Frontal cortex (tissue), 4 donors: Measurements from ENCODE around the gene ADARB2. TPM values are rescaled to one million over a fixed set of nuclear protein-coding genes. Genes with fewer than 3 reads are reported as not detected.
"Not testable (repeated sequence)": the region's sequence is repeated elsewhere in the genome, so short reads cannot be mapped to it uniquely, and the experiment has no call there.

ENCODE experiments used
- DNase-seq, 2 donors: peaks; one replicate each; pipeline ENCODE4 v3.0.0; 2012; ENCODE audit warnings: low spot score in 2 of 2
- FAIRE-seq: peaks from 2 replicates; lab custom pipeline; 2012; peaks lifted over from hg19 to GRCh38; lab: Jason Lieb, UNC
- total RNA-seq: library from RNA; depleted of rRNA; stranded (reverse); fragments of >200 nt; gene quantifications from one replicate; pipeline ENCODE4 v1.2.3, GENCODE V29; 2014
- donor health status: control.
- donor health status: control.
- donor health status: control.

ADARB2 gene
- total RNA-seq, 1 donor from 2014 or later = 3.3 TPM

DNA sequence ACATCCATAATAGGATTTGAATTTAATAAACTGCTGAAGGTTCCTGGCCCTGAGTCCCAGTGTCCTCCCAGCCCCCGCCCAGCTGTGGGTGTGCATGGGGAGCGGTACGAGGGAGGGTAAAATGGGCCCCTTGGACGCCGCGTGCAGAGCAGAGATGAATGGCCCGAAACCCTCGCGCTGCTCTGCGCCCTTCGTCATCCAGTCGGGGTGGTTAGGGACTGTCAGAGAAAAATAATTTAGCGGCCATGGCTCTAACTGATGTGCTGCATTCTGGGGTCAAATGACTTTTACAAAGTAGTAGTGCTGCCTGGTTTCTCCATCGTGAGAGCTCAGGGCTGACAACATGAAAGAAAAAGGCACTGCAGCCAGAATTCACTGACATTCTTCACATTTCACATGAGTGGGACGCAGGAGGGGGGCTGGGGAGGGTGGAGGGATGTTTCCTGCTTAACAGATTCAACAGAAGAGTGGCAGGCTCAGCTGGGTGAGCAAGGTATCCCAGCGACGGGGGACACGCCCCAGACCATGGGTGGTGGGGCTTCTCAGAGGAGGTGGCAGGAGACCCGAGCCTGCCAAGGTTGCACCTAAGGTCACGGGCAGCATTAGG, 376.7 kb downstream of the ADARB2 start:
- no peak for DNase-seq
- no peak for FAIRE-seq

DNA sequence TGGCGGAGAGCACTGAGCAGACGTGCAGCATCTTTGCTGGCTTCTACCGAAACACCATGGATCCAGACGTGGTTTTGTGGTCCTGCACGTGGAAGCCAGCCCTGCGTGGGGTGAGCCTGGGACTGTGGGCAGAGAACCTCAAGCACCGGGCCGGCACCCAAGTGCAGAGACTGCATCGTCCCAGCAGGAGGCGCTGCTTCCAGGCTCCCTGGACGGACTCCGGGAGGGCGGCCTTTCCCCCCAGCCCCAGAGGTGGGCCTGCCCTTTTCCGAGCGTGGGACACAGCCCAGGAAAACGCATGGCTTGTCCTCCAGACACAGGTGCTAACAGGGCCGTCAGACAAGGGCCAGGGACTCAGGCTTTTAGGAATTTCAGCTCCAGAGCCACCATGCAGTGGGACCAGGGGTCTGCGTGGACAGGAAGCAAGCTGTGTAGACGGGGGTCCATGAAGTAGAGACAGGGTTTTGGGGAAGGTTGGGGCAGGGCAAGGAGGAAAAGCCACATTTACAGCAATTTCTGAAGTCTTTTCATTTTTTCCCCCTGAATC, 377.2 kb downstream of the ADARB2 start:
- DNase-seq (no peak), FAIRE-seq (no peak)

DNA sequence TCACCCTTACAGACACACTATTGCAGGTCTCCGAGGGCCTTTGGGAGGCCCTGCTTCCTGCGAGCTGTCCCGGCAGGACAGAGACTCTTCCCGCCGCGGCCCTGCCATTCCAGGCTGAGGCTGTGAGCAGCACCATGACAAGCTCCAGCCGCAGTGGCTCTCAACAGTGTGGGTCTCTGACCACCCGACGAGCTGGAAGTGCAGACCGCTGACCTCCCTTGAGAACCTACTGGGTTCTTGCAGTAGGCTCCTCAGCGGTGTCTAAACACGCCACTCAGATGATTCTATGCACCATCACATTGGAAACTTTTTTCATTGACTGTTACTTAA, 377.7 kb downstream of the ADARB2 start:
- no peak for DNase-seq
- FAIRE-seq = no peak

DNA sequence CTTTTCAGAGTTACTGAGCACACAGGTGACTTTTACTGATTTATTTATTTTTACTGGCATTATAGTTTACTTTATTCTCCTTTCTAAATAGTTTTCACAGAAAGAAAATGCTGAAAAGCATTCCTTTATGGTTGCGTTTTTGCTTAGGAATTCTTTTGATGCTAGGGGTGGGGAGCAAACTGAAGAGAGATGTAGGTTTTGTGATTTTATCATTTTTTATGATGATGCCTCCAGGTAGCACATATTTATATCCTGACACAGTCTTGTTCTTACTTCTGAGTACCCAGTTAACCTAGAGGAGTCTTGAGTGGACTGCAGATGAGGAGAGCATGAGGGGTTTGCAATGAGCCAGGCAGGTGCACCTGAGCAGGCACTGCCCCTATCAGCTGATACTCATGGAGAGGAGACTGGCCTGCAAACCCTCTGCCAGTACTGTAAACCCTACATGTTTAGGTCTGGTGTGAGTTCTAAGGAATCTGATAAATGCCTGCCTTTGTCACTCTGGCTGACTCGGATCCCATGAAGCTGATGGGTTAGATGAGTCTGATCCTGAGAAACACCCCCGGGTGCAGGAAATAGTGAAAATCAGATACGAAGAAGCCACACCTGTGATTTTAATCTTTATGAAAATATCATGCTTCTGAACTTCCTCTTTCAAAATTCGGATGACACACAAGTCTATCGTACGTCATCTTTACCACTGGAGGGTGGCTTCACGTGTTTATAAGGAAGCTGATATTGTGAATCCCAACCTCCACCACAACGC, 378.3 kb downstream of the ADARB2 start:
- DNase-seq = no peak
- no peak for FAIRE-seq

DNA sequence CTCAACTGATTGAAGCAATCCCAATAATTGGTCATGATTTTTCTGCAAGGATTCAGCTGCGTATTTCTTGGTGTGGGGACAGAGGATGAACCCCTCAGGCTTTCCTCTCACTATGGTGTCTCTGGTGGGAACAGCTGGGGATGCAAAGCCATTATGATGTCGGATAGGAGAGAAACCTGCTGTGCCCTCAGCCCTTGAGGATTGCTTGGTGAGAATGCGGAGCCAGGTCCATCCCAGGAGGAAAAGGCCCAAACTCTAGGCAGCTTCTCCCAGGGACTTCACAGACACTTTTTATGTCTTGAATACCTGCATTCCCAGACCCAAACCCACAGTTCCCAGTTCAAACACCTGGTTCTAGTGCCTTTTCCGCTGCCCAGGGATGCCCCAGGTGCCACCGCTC, 379.2 kb downstream of the ADARB2 start:
- DNase-seq (no peak), FAIRE-seq (no peak)

DNA sequence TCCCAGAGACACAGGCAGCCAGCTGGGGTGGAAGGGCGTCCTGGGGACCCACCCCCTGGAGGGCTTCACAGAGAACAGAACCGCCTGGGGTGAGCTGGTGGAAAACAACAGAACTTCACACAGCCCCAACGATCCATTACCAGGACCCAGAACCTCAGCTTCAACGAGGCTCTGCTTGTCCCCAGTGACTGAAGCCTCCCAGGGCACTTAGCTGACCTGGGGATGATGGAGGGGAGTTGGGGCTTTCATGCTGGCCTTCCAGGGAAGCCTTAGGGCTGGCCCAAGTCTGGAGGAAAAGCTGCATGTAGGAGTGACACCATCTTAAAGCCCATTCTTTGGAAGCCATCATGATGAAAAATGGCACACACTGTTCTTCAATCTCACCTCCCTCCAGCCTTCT, 381.0 kb downstream of the ADARB2 start:
- DNase-seq = no peak
- no peak for FAIRE-seq

DNA sequence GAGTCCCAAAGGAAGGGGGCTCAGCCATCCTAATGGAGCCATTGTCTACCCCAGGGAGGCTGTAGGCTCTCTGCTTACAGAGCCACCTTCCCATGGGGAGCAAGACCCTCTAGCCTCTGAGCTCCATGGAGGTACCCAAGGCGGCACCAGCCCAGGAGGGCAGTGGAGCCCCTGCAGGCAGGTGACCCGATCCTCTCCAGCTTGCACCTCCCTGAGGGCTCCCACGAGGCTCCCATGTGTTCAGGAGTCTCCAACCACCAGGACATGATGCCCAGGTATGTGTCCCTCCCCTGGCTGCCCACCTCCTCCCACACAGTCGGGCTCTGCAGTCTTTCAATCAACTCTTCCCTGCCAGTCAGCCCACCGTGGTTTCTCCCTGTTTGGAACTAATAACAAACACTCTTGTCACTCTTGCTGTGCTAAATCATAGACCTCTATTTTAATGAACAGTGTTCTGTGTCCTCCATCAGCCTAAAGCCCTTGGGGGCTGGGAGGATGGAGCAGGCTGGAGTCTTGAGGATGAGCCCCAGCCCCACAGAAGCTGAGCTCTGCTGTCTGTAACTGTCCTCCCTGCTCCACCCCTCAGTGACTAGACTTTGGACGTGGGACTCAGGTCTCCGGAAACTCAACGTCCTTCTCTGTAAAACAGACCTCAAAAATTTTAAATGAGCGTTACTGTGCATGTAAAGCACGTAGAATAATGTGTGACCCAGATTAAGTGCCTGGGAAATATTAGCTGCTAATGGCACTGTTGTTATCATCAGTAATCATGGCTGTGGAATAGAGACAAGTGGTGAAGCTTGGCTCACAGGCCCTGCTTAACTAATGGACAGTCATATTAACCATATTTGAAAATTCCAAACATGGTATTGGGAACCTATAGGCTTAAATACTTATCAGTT, 382.3 kb downstream of the ADARB2 start:
- FAIRE-seq = no peak
- no peak for DNase-seq

DNA sequence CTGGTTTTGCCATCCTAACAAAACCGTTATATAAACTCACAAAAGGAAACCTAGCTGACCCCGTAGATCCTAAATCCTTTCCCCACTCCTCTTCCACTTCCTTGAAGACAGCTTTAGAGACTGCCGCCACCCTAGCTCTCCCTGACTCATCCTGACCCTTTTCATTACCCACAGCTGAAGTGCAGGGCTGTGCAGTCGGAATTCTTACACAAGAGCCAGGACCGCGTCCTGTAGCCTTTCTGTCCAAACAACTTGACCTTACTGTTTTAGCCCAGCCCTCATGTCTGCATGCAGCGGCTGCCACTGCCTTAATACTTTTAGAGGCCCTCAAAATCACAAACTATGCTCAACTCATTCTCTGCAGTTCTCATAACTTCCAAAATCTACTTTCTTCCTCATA, 385.0 kb downstream of the ADARB2 start:
- not testable (repeated sequence) for FAIRE-seq, DNase-seq

DNA sequence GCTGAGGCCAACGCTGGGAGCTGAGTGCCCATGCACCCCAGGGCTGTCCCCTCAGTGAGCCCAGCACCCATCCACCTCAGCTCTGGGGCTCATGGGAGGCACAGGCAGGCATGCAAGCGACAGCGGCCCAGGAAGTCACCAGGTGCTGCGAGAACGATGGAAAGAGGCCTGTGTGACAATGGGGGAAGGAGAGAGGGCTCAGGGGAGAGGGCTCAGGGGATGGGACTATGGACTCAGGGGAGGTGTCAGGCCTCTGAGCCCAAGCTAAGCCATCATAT, 388.6 kb downstream of the ADARB2 start:
- DNase-seq (no peak), FAIRE-seq (no peak)

DNA sequence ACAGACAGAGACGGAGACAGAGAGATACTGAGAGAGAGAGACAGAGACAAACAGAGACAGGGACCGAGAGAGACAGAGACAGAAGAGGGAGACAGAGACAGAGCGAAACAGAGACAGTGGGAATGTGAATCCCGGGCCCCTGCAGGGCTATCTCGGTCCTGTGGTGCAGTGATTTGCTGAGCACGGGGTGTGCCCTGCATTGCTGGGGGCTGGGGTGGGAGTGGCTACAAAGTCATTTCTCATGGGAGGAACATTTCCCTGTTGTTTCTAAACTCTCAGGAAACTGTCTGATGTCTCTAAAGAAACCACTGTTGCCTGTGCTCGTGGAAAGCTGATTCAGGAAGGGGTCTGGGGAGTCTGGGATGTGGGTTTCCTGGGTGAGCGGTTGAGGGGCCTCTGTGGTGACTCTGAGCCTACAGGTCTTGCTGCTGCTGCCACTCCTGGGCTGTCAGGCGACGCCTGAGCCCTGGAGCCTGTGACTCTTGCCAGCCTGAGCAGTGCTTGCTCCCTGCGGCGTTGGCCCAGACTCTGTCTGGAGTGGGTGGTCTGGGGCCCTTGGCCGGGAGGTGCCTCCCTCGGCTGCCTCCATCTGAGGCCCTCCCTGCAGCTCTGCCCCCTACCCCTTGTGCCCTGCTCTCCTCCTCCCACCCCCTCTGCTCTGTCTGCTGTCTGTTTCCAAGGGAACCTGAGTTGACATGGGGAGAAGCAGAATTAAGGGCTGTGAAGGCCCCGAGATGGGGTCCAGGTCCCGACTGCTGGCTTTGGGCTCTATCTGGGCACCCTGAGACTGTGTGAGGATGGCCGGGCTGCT, 389.2 kb downstream of the ADARB2 start:
- no peak for DNase-seq
- FAIRE-seq = no peak

DNA sequence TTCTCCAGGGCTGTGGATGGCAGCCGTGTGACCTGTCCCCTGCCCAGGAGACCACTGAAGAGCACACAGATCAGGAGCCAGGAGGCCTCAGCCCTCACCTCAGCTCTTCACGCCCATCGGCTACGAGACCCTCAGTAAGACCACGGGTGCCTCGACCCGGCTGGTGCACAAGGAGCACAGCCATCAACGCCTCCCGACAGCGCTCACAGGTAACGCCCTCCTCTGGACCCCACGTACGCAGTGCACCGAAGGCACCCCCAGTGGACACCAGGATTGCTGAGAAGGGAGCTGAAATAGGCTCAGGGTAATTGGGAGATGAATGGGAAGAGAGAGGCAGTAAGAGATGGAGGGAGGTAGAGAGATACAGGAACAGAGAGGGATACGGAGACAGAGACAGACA, 389.8 kb downstream of the ADARB2 start:
- DNase-seq (no peak), FAIRE-seq (no peak)

DNA sequence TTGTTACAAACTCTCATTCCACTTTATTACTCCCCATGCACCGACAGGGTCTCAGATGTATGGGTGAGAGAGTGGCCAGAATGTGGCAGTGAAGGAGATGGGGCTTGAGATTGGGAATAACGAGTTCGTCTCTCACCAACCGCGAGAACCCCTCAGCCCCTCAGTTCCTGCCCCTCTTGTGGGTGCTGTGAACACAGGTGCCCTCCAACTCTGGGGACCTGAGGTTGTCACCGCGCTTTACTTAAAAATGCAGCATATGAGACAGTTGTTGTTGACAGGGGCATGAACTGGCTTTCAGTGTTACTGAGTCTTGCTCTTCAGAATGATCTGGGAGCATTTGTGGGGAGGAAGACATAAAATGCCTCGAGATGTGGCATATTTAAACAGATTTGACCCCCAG, 391.1 kb downstream of the ADARB2 start:
- DNase-seq (no peak), FAIRE-seq (no peak)

DNA sequence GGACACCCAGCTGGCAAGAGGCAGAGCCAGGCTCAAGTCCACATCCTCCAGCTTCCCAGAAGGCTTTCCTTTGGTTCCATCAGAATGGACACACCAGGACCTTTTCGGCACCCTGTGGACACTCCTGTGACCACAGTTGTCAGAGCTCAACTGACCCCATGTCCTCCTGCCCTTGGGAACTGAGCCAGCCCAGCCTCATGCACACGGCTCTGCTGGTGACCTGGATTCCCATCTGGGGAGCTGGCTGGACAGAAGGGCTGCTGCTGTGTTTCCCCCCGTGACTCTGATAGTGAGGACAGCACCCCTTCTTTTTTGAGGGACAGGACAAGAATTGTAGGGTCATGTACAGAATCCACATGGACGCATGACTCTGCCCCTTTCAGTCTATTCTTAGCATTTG, 392.0 kb downstream of the ADARB2 start:
- DNase-seq (no peak), FAIRE-seq (no peak)

DNA sequence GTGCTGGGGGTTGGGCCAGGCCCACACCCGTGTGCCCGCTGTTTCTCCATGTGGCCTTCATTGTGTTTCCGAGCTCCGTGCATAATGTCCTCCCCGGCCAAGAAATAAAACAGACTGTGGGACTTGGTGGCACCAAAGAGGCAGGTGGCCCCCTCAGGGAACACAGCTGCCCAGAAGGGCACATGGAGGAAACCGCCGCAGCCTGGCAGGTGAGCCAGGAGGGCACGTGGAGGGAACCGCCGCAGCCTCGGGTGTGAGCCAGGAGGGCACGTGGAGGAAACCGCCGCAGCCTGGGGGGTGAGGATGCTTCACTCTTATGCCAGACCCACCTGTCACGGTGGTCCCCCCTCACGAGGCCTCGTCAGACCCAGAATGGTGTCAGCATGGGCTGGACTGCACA, 392.5 kb downstream of the ADARB2 start:
- DNase-seq (no peak), FAIRE-seq (no peak)

DNA sequence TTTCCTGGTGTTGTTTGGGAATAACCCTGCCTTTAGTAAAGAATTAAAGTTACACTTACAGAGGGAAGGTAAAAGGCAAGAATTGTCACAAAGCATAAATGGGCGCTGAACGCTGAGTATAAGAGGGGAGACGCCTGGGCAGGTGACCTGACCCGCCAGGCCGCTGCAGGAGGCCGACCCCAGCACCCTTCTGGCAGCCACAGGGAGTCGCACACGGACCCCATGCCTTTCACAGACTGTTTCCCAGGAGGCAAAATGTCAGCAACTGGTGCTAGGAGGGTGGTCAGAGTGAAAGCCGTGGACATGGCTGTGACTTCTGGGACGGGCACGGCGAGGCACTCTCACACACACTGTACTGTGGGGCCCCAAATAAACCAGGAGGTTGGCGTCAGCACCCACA, 392.9 kb downstream of the ADARB2 start:
- no peak for DNase-seq
- no peak for FAIRE-seq

DNA sequence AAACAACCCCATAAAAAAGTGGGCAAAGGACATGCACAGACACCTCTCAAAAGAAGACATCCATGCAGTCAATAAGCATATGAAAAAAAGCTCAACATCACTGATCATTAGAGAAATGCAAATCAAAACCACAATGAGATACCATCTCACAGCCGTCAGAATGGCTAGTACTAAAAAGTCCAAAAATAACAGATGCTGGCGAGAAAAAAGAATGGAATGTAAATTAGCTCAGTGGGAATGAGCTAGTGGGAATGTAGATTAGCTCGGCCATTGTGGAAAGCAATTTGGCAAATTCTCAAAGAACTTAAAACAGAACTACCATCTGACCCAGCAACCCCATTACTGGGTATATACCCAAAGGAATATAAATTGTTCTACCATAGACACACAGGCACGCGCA, 394.1 kb downstream of the ADARB2 start:
- FAIRE-seq (no peak), DNase-seq (no peak)

DNA sequence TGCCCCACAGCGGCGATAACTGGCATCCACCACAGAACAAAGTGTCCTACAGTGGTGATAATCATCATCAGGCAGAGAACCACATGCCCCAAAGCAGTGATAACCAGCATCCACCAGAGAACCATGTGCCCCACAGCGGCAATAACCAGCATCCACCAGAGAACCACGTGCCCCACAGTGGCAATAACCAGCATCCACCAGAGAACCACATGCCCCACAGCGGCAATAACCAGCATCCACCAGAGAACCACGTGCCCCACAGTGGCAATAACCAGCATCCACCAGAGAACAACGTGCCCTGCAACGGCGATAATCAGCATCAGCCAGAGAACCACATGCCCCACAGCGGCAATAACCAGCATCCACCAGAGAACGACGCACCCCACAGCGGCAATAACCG, 396.3 kb downstream of the ADARB2 start:
- not testable (repeated sequence) for DNase-seq, FAIRE-seq

DNA sequence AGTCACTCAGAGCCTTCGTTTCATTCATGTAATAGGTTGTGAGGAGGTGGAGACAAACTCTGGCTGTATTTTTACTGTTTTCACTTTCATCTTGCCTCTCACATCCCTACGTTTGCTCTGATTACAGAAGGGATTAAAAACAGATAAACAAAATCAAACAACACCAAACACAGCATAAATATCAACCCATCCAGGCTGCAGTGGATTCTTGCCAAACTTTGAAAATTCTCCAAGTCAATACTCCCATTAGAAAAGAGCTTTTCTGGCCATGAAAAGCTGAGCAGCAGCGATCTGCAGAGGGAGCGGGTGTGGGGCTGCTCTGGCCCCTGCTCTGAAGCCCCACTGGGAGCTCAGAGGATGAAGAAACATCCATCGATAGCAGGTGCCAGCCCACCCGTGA, 397.9 kb downstream of the ADARB2 start:
- FAIRE-seq (no peak), DNase-seq (no peak)

DNA sequence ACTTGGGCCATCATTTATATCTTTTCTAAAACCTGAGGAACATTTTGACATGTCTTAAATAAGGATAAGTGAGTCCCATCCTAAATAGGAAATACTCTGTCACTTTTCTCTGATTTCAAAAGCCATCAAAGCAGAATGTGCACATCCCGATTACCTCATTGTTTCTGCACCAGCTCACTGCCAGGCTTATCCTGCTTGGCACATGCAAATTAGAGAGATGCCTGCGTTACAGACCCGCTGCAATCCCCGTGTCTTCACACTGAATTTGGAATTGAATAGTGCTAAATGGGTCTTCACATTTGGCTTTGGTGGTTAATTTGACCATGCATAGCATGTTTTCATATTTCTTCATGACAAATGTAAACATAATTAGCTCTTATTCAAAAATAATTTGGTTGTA, 401.7 kb downstream of the ADARB2 start:
- no peak for FAIRE-seq
- no peak for DNase-seq

DNA sequence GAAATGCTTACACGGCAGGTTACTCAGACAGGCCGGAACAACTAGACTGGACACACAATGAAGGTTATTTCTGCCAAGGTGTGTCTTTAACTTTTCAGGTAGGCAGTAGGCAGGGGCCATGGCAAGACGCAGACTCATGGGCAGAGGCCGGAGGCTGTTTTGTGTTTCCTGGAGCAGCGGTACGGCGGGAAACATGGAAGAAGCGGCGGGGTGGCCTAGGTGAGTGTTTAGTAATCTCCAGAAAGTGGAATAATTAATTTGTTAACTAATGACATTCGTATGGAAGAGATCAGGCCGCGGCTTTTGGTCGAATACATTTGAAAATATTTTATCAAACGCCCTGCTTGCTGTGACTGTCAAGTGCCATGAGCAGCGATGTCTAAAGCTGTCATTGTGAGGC, 403.3 kb downstream of the ADARB2 start:
- DNase-seq = no peak

More for the DNA sequence above, 403.3 kb downstream of the ADARB2 start:
- no peak for FAIRE-seq
